GM12874 (cell line): ENCODE measurements around the gene ABR.

Source experiments
- CTCF ChIP-seq: IDR thresholded peaks from 2 replicates; pipeline ENCODE4 v1.5.1; 2011; ENCODE audit warnings: low read depth, mild to moderate bottlenecking, control low read depth, low read length, moderate library complexity; ENCODE audit not compliant: insufficient read depth

The ABR gene

GRCh38 chr17:1179818-1180742 is at the start of gene ABR:
Gene ABR, minus strand, starts transcription at chr17:1179981. Its CDS starts 254 bp downstream, at chr17:1179727.
- no peak for TF ChIP-seq CTCF

- no peak for TF ChIP-seq CTCF
These were observed 49.6 kb upstream of the ABR start for GRCh38 chr17:1229349-1229899.

- TF ChIP-seq CTCF, result no peak
These were observed 49.1 kb upstream of the ABR start for GRCh38 chr17:1228781-1229348.

- no peak for TF ChIP-seq CTCF
These were observed 48.4 kb upstream of the ABR start for GRCh38 chr17:1227917-1228780.

GRCh38 chr17:1227365-1227764 is 47.6 kb upstream of the ABR start:
- no peak for TF ChIP-seq CTCF

GRCh38 chr17:1226308-1226707 is 46.5 kb upstream of the ABR start:
- no peak for TF ChIP-seq CTCF

- TF ChIP-seq CTCF, result no peak
These were observed 44.5 kb upstream of the ABR start for GRCh38 chr17:1224330-1224729.
